ENCODE measurements around the gene MACROD1. TPM values are rescaled to one million over a fixed set of nuclear protein-coding genes. Genes with fewer than 3 reads are reported as not detected.

Gene MACROD1
- total and polyA plus RNA-seq, 2 of the 13 experiments (the other 11 are each of a cell fraction or from before 2014, with no cell fraction given) = 23.1 to 34.5 TPM

- H3K27ac ChIP-seq (ENCODE audit: extremely low read length, insufficient read depth, low read length) = no peak overlapping the region
- FAIRE-seq (no peak), ATAC-seq (no peak), DNase-seq (ENCODE audit: low spot score) (no peak)
- in situ Hi-C loops (cut with HindIII; ENCODE audit: extremely low pct_ligation_motif_present, low pct_unique_long_range_greater_than_20kb) (no loop called here), intact Hi-C loops (cut with micrococcal nuclease; ENCODE audit: unreplicated experiment) (no loop called here)
- no TSS peak for BruUV-seq (replicated peaks)
- H3K4me2 ChIP-seq (ENCODE audit: low read depth, low read length) = no peak overlapping the region
- WGBS (ENCODE audit: low lambda C conversion rate) = over 99% methylated on average over 12 of the region's 17 CpGs
- peaks cover 4% of the 10 kb centered on the region; the same call in 1 of the 2 replicates for H4K20me1 ChIP-seq (ENCODE audit: insufficient read depth, low read length)
- POLR2A ChIA-PET = no interaction called here
- no peaks in the 10 kb centered on the region for H3K4me1 ChIP-seq (ENCODE audit: insufficient read depth, low read length)
- CTCF ChIA-PET (ENCODE audit: low intra/inter-chr PET ratio, low total read pairs) = no interaction called here
- no peaks in the 10 kb centered on the region for H3K9me3 ChIP-seq (ENCODE audit: low read length)
- TF ChIP-seq ARID3A (IDR thresholded peaks at IDR 0.05; ENCODE audit: low read depth, low read length) (no peak), KLF12 (CRISPR knock-in tag; IDR thresholded peaks at IDR 0.05; ENCODE audit: borderline replicate concordance) (no peak), HNRNPUL1 (IDR thresholded peaks at IDR 0.05; ENCODE audit: low read depth, low read length) (no peak), SMAD9 (CRISPR knock-in tag; IDR thresholded peaks at IDR 0.05) (no peak), ZBTB20 (CRISPR knock-in tag; IDR thresholded peaks at IDR 0.05; ENCODE audit: borderline replicate concordance, low read depth) (no peak), KAT2B (IDR thresholded peaks at IDR 0.05; ENCODE audit: borderline replicate concordance, low read depth, low read length) (no peak)
- H3K79me2 ChIP-seq (ENCODE audit: insufficient read depth, low read length) = no peaks in the 10 kb centered on the region
- no peak overlapping the region for H3K9ac ChIP-seq (ENCODE audit: insufficient read depth, low read depth, low read length)
- no peak overlapping the region for H2AFZ ChIP-seq (ENCODE audit: low read length)
- no peak overlapping the region for H3K4me3 ChIP-seq (replicated peaks in 1 of 3; ENCODE audit: insufficient read depth in 1 of 3, low read depth in 2 of 3, low read length in 3 of 3)
- H3K36me3 ChIP-seq (replicated peaks in 1 of 2; ENCODE audit: control insufficient read depth in 1 of 2, insufficient read depth in 2 of 2, low read length in 2 of 2) = no peaks in the 10 kb centered on the region
- H3K27me3 ChIP-seq (ENCODE audit: control insufficient read depth in 1 of 2, insufficient read depth in 2 of 2, low read length in 2 of 2) = no peaks in the 10 kb centered on the region
Measured at GRCh38 chr11:64064374-64065140, 101.4 kb downstream of the MACROD1 start.

- no peak overlapping the region for H3K27ac ChIP-seq (ENCODE audit: extremely low read length, insufficient read depth, low read length)
- in situ Hi-C loops (cut with HindIII; ENCODE audit: extremely low pct_ligation_motif_present, low pct_unique_long_range_greater_than_20kb) = no loop called here
- H3K27me3 ChIP-seq (ENCODE audit: control insufficient read depth in 1 of 2, insufficient read depth in 2 of 2, low read length in 2 of 2) = no peaks in the 10 kb centered on the region
- peaks cover 4% of the 10 kb centered on the region; the same call in 1 of the 2 replicates for H4K20me1 ChIP-seq (ENCODE audit: insufficient read depth, low read length)
- ATAC-seq (no peak), DNase-seq (ENCODE audit: low spot score) (no peak), FAIRE-seq (no peak)
- H3K4me2 ChIP-seq (ENCODE audit: low read depth, low read length) = no peak overlapping the region
- 81% methylated on average over 5 of the region's 13 CpGs for WGBS (ENCODE audit: low lambda C conversion rate)
- POLR2A ChIA-PET = no interaction called here
- H2AFZ ChIP-seq (ENCODE audit: low read length) = no peak overlapping the region
- no peaks in the 10 kb centered on the region for H3K4me1 ChIP-seq (ENCODE audit: insufficient read depth, low read length)
- BruUV-seq (replicated peaks) = no TSS peak
- CTCF ChIA-PET (ENCODE audit: low intra/inter-chr PET ratio, low total read pairs) = no interaction called here
- no peaks in the 10 kb centered on the region for H3K36me3 ChIP-seq (replicated peaks in 1 of 2; ENCODE audit: control insufficient read depth in 1 of 2, insufficient read depth in 2 of 2, low read length in 2 of 2)
- no peak overlapping the region for H3K4me3 ChIP-seq (replicated peaks in 1 of 3; ENCODE audit: insufficient read depth in 1 of 3, low read depth in 2 of 3, low read length in 3 of 3)
- no peaks in the 10 kb centered on the region for H3K9me3 ChIP-seq (ENCODE audit: low read length)
- intact Hi-C loops (cut with micrococcal nuclease; ENCODE audit: unreplicated experiment) = no loop called here
- no peaks in the 10 kb centered on the region for H3K79me2 ChIP-seq (ENCODE audit: insufficient read depth, low read length)
- no peak overlapping the region for H3K9ac ChIP-seq (ENCODE audit: insufficient read depth, low read depth, low read length)
- no peak for TF ChIP-seq ZNF280B (CRISPR knock-in tag; IDR thresholded peaks at IDR 0.05; ENCODE audit: borderline replicate concordance)
- no peak for TF ChIP-seq SETDB1 (CRISPR knock-in tag; IDR thresholded peaks at IDR 0.05; ENCODE audit: borderline replicate concordance)
- no peak for TF ChIP-seq ATF4 (CRISPR knock-in tag; IDR thresholded peaks at IDR 0.05)
- TF ChIP-seq JARID2 (CRISPR knock-in tag; IDR thresholded peaks at IDR 0.05; ENCODE audit: insufficient replicate concordance) = no peak
- TF ChIP-seq KLF6 (CRISPR knock-in tag; IDR thresholded peaks at IDR 0.05) = no peak
- no peak for TF ChIP-seq KMT2A (CRISPR knock-in tag; IDR thresholded peaks at IDR 0.05)
- TF ChIP-seq ZNF253 (CRISPR knock-in tag; IDR thresholded peaks at IDR 0.05; ENCODE audit: borderline replicate concordance) = no peak
- TF ChIP-seq JDP2 (CRISPR knock-in tag; IDR thresholded peaks at IDR 0.05; ENCODE audit: borderline replicate concordance) = no peak
Measured at GRCh38 chr11:64063777-64064176, 102.1 kb downstream of the MACROD1 start.

Measured in HepG2 (cell line).